ENCODE measurements around the gene ACAD10. TPM values are rescaled to one million over a fixed set of nuclear protein-coding genes. Genes with fewer than 3 reads are reported as not detected.

Gene ACAD10
- total RNA-seq, 1 donor from 2014 or later, result 44.0 TPM

DNA sequence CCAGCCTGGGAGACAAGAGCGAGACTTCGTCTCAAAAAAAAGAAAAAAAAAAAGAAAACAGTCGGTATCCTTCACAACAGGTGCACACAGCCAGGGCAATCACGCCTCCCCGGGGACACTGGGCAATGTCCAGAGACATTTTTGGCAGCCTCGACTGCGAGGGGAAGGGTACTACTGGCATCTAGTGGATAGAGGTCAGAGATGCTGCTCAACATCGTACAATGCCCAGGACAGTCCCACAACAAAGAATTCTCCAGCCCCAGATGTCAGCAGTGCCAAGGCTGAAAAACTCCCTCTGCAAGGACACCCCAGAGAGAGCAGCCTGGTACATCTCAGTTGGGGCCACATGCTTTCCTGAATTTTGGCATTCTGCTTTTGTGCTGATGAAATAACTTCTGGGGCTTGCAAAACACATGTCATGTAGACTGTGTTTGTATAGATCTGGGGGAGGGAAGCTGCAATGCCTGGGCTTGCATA, 102.4 kb downstream of the ACAD10 start:
- TF ChIP-seq CTCF (conservative IDR thresholded peaks at IDR 0.05), result peak; percentile 36
- H3K36me3 Mint-ChIP-seq (ENCODE audit: low read depth), result peaks cover 4% of the 10 kb centered on the region
- H3K9me3 Mint-ChIP-seq, result no peaks in the 10 kb centered on the region
- H3K4me3 Mint-ChIP-seq, result no peak overlapping the region
- no peaks in the 10 kb centered on the region for H3K27me3 Mint-ChIP-seq (ENCODE audit: low read depth)
- no peak overlapping the region for H3K27ac Mint-ChIP-seq (ENCODE audit: unreplicated experiment)
- DNase-seq (ENCODE audit: low read depth, low spot score), result no peak
- no peaks in the 10 kb centered on the region for H3K4me1 Mint-ChIP-seq

DNA sequence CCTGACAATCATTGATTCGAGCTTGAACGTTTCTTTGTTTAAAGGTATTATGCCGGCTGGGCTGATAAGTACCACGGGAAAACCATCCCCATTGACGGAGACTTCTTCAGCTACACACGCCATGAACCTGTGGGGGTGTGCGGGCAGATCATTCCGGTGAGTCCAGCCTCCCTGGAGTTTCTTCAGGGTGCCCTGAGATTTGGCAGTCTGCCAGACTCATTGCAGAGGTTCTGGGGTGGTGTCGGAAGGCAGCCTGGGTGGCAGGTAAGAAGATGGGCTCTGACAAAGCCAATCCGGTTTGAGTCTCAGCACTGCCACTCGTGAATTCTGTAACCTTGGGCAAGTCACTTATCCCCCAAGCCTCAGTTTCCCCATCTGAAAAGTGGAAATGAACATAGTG, 103.9 kb downstream of the ACAD10 start:
- Mint-ChIP-seq H3K27me3 (ENCODE audit: low read depth) (no peaks in the 10 kb centered on the region), H3K9me3 (no peaks in the 10 kb centered on the region), H3K36me3 (ENCODE audit: low read depth) (peaks cover 4% of the 10 kb centered on the region), H3K4me3 (no peak overlapping the region), H3K27ac (ENCODE audit: unreplicated experiment) (no peak overlapping the region), H3K4me1 (no peaks in the 10 kb centered on the region)
- no peak for TF ChIP-seq CTCF (conservative IDR thresholded peaks at IDR 0.05)
- DNase-seq (ENCODE audit: low read depth, low spot score), result no peak

GRCh38 chr12:111791507-111791906, 105.7 kb downstream of the ACAD10 start:
- Mint-ChIP-seq H3K36me3 (ENCODE audit: low read depth) (peaks cover 2% of the 10 kb centered on the region), H3K9me3 (no peaks in the 10 kb centered on the region), H3K27me3 (ENCODE audit: low read depth) (no peaks in the 10 kb centered on the region), H3K27ac (ENCODE audit: unreplicated experiment) (no peak overlapping the region), H3K4me1 (no peaks in the 10 kb centered on the region), H3K4me3 (no peak overlapping the region)
- TF ChIP-seq CTCF (conservative IDR thresholded peaks at IDR 0.05), result no peak
- no peak for DNase-seq (ENCODE audit: low read depth, low spot score)

DNA sequence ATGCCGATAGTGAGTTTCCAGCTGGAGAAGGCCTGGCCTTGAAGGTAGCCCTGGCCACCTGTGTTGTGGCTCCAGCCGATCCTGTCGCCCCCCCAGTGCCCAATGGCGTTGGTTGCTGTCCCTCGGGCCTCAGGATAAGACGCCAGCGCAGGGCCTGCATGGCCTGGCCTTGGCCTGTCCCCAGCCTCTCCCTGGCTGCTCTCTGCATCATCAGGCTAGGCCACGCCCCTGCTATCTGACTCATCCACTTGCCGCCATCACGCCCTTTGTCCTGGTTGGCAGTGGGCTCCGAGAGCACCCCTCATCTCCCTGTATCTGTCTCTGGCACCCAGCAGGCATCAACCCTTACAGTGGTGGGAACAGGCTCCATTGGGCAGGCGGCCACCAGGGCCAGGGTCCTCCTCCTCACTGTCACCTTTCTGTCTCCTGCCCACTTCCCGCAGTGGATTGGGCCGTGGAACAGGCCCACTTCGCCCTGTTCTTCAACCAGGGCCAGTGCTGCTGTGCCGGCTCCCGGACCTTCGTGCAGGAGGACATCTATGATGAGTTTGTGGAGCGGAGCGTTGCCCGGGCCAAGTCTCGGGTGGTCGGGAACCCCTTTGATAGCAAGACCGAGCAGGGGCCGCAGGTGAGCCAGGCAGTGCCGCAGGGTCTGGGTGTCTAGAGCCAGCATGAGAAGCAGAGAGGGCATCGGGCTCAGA, 106.5 kb downstream of the ACAD10 start:
- Mint-ChIP-seq H3K27ac (ENCODE audit: unreplicated experiment) (no peak overlapping the region), H3K36me3 (ENCODE audit: low read depth) (peaks cover 2% of the 10 kb centered on the region), H3K4me1 (no peaks in the 10 kb centered on the region), H3K9me3 (no peaks in the 10 kb centered on the region), H3K27me3 (ENCODE audit: low read depth) (no peaks in the 10 kb centered on the region), H3K4me3 (no peak overlapping the region)
- no peak for DNase-seq (ENCODE audit: low read depth, low spot score)
- no peak for TF ChIP-seq CTCF (conservative IDR thresholded peaks at IDR 0.05)

- no peak for DNase-seq (ENCODE audit: low read depth, low spot score)
- no peak for TF ChIP-seq CTCF (conservative IDR thresholded peaks at IDR 0.05)
- no peaks in the 10 kb centered on the region for H3K9me3 Mint-ChIP-seq
- no peaks in the 10 kb centered on the region for H3K27me3 Mint-ChIP-seq (ENCODE audit: low read depth)
- no peak overlapping the region for H3K27ac Mint-ChIP-seq (ENCODE audit: unreplicated experiment)
- H3K4me3 Mint-ChIP-seq, result no peak overlapping the region
- peaks cover 2% of the 10 kb centered on the region for H3K36me3 Mint-ChIP-seq (ENCODE audit: low read depth)
- H3K4me1 Mint-ChIP-seq, result no peaks in the 10 kb centered on the region
These were observed 107.0 kb downstream of the ACAD10 start for GRCh38 chr12:111792856-111793235.

All from neural crest cell (in vitro differentiated cells).